H1 (cell line): ENCODE results near the gene SCART1. TPM values are rescaled to one million over a fixed set of nuclear protein-coding genes. Genes with fewer than 3 reads are reported as not detected.
"Not testable (repeated sequence)": the region's sequence is repeated elsewhere in the genome, so short reads cannot be mapped to it uniquely, and the experiment has no call there.

ENCODE experiments used
- CTCF ChIA-PET: fragments of 300-600 bp; sonication (Branson Sonifier 250); formaldehyde crosslinking; loops from one replicate; lab custom pipeline; 2021; ENCODE audit not compliant: partially characterized antibody; lab: Charles Lee
- POLR2A ChIA-PET: fragments of 300-600 bp; sonication (Branson Sonifier 250); formaldehyde crosslinking; loops from one replicate; lab custom pipeline; 2021; ENCODE audit warnings: inconsistent platforms; ENCODE audit not compliant: partially characterized antibody; lab: Charles Lee
- DNase-seq, 2 experiments: peaks; one replicate each; pipeline versions ENCODE4 v3.0.0 to v3.0.0-alpha.2; 2010 to 2022; ENCODE audit warnings: low spot score in 2 of 2, low read depth in 1 of 2, mixed read lengths in 1 of 2
- FAIRE-seq: peaks from 2 replicates; lab custom pipeline; 2011; peaks lifted over from hg19 to GRCh38; lab: Jason Lieb, UNC
- H2AFZ ChIP-seq: 2 replicates; pipeline ENCODE4 v1.8.1; 2012; ENCODE audit warnings: low read length, inconsistent platforms
- H2AK5ac ChIP-seq: 2 replicates; pipeline ENCODE4 v1.6.1; 2013; ENCODE audit warnings: low read depth, low read length
- H2BK120ac ChIP-seq: replicated peaks from 2 replicates; pipeline ENCODE3; 2013; ENCODE audit warnings: low read depth, low read length, inconsistent platforms
- H2BK12ac ChIP-seq: 2 replicates; pipeline ENCODE4 v1.6.1; 2013; ENCODE audit warnings: low read depth, low read length
- H2BK15ac ChIP-seq: 2 replicates; pipeline ENCODE4 v1.6.1; 2013; ENCODE audit warnings: low read length
- H2BK20ac ChIP-seq: 2 replicates; pipeline ENCODE4 v1.6.1; 2013; ENCODE audit warnings: low read length
- H2BK5ac ChIP-seq: 2 replicates; pipeline ENCODE4 v1.6.1; 2013; ENCODE audit warnings: low read depth, low read length
- H3K14ac ChIP-seq: 2 replicates; pipeline ENCODE4 v1.6.1; 2013; ENCODE audit warnings: inconsistent platforms; ENCODE audit not compliant: insufficient read length
- H3K18ac ChIP-seq: 2 replicates; pipeline ENCODE4 v1.6.1; 2013; ENCODE audit warnings: low read length; ENCODE audit errors: extremely low read depth
- H3K23ac ChIP-seq: 2 replicates; pipeline ENCODE4 v1.6.1; 2013; ENCODE audit warnings: inconsistent platforms; ENCODE audit not compliant: insufficient read length
- H3K23me2 ChIP-seq: 2 replicates; pipeline ENCODE4 v1.6.1; 2013; ENCODE audit warnings: low read depth, low read length
- H3K27ac ChIP-seq: 2 replicates; pipeline ENCODE4 v1.6.1; 2011; ENCODE audit warnings: low read depth, low read length, inconsistent platforms
- H3K27me3 ChIP-seq, 4 experiments: replicated peaks in 1 of 4; 1 replicate in 1 of 4; 2 replicates in 3 of 4; pipeline versions ENCODE4 v1.6.1 to v1.8.1; 2011 to 2013; ENCODE audit warnings: low read length in 3 of 4, mild to moderate bottlenecking in 3 of 4, inconsistent platforms in 2 of 4, mixed read lengths in 2 of 4, moderate library complexity in 1 of 4; ENCODE audit not compliant: control insufficient read depth in 3 of 4, insufficient read depth in 3 of 4; ENCODE audit errors: extremely low read depth in 1 of 4
- H3K36me3 ChIP-seq, 4 experiments: 2 replicates each; pipeline versions ENCODE4 v1.6.1 to v1.8.1; 2011 to 2013; ENCODE audit warnings: mild to moderate bottlenecking in 4 of 4, low read length in 3 of 4, moderate library complexity in 2 of 4, control low read depth in 1 of 4, inconsistent platforms in 1 of 4; ENCODE audit not compliant: insufficient read depth in 4 of 4, control insufficient read depth in 2 of 4
- H3K4ac ChIP-seq: replicated peaks from 2 replicates; pipeline ENCODE3; 2013; ENCODE audit warnings: low read length, low read depth, mixed read lengths, inconsistent platforms; ENCODE audit not compliant: insufficient read length
- H3K4me1 ChIP-seq, 4 experiments: replicated peaks in 1 of 4; 1 replicate in 1 of 4; 2 replicates in 3 of 4; pipeline versions ENCODE4 v1.6.1 to v1.8.1; 2011 to 2013; ENCODE audit warnings: low read length in 3 of 4, inconsistent platforms in 2 of 4, mixed read lengths in 1 of 4; ENCODE audit not compliant: insufficient read depth in 4 of 4, control insufficient read depth in 3 of 4
- H3K4me2 ChIP-seq, 2 experiments: 2 replicates each; pipeline versions ENCODE4 v1.6.1 to v1.8.1; 2011 to 2013; ENCODE audit warnings: low read depth in 2 of 2, low read length in 2 of 2, control low read depth in 1 of 2, inconsistent platforms in 1 of 2, mild to moderate bottlenecking in 1 of 2; ENCODE audit not compliant: insufficient read depth in 1 of 2
- H3K4me3 ChIP-seq, 4 experiments: fragments of 200-600, 300-600 bp in 1 of 4; sonication (generic), shearing (Covaris generic), sonication (Bioruptor Twin) in 1 of 4; 2 replicates each; pipeline versions ENCODE4 v1.5.1 to v1.8.1; 2011 to 2016; ENCODE audit warnings: low read length in 4 of 4, low read depth in 3 of 4, control low read depth in 2 of 4, inconsistent platforms in 2 of 4, mild to moderate bottlenecking in 2 of 4, mixed read lengths in 1 of 4, moderate library complexity in 1 of 4; ENCODE audit not compliant: insufficient read depth in 2 of 4; ENCODE audit errors: extremely low read depth in 1 of 4
- H3K56ac ChIP-seq: replicated peaks from 2 replicates; pipeline ENCODE3; 2013; ENCODE audit warnings: low read depth, mild to moderate bottlenecking, mixed read lengths, low read length, inconsistent platforms; ENCODE audit not compliant: insufficient read length
- H3K79me1 ChIP-seq: 2 replicates; pipeline ENCODE4 v1.6.1; 2013; ENCODE audit warnings: low read depth, low read length, control low read depth
- H3K79me2 ChIP-seq, 2 experiments: 2 replicates each; pipeline versions ENCODE4 v1.6.1 to v1.8.1; 2012 to 2013; ENCODE audit warnings: low read length in 2 of 2, mild to moderate bottlenecking in 2 of 2, inconsistent platforms in 1 of 2; ENCODE audit not compliant: insufficient read depth in 2 of 2, control insufficient read depth in 1 of 2
- H3K9ac ChIP-seq, 4 experiments: replicated peaks in 1 of 4; 1 replicate in 1 of 4; 2 replicates in 3 of 4; pipeline versions ENCODE4 v1.6.1 to v1.8.1; 2011 to 2013; ENCODE audit warnings: low read depth in 3 of 4, low read length in 3 of 4, control low read depth in 2 of 4, mild to moderate bottlenecking in 2 of 4, moderate library complexity in 2 of 4, inconsistent platforms in 1 of 4; ENCODE audit errors: extremely low read depth in 1 of 4
- H3K9me3 ChIP-seq, 2 experiments: 2 replicates each; pipeline versions ENCODE4 v1.6.1 to v1.8.1; 2012 to 2013; ENCODE audit warnings: mild to moderate bottlenecking in 2 of 2, moderate library complexity in 2 of 2, control low read depth in 1 of 2, inconsistent platforms in 1 of 2, low read depth in 1 of 2, low read length in 1 of 2, mixed read lengths in 1 of 2; ENCODE audit not compliant: insufficient read depth in 2 of 2
- H4K20me1 ChIP-seq, 2 experiments: replicated peaks in 1 of 2; 2 replicates each; pipeline versions ENCODE3 to v1.8.1; 2011 to 2013; ENCODE audit warnings: inconsistent platforms in 2 of 2, low read length in 2 of 2, mild to moderate bottlenecking in 1 of 2; ENCODE audit not compliant: insufficient read depth in 2 of 2, control insufficient read depth in 1 of 2
- H4K5ac ChIP-seq: 2 replicates; pipeline ENCODE4 v1.6.1; 2013; ENCODE audit warnings: low read length, low read depth, mixed read lengths, inconsistent platforms; ENCODE audit not compliant: insufficient read length
- H4K8ac ChIP-seq: 2 replicates; pipeline ENCODE4 v1.8.0; 2013; ENCODE audit warnings: mild to moderate bottlenecking, moderate library complexity, low read length, inconsistent platforms; ENCODE audit not compliant: insufficient read depth; ENCODE audit errors: extremely low read depth
- H4K91ac ChIP-seq: replicated peaks from 2 replicates; pipeline ENCODE3; 2013; ENCODE audit warnings: low read length, mixed read lengths, inconsistent platforms; ENCODE audit not compliant: insufficient read length
- ATF2 ChIP-seq: IDR thresholded peaks from 2 replicates; pipeline ENCODE4 v1.6.1; 2012; ENCODE audit warnings: low read length, inconsistent platforms
- EGR1 ChIP-seq: IDR thresholded peaks from 2 replicates; pipeline ENCODE4 v1.6.1; 2011; ENCODE audit warnings: low read depth, low read length, borderline replicate concordance
- EP300 ChIP-seq, 2 experiments: IDR thresholded peaks; 1 replicate in 1 of 2; 2 replicates in 1 of 2; pipeline ENCODE4 v1.6.1; 2011 to 2012; ENCODE audit warnings: low read depth in 2 of 2, low read length in 2 of 2, mild to moderate bottlenecking in 2 of 2, borderline replicate concordance in 1 of 2, inconsistent platforms in 1 of 2, moderate library complexity in 1 of 2
- EZH2 ChIP-seq: fragments of 200-600 bp; sonication (generic); IDR thresholded peaks from 2 replicates; pipeline ENCODE4 v1.7.1; 2012; ENCODE audit warnings: low read depth, mild to moderate bottlenecking, moderate library complexity, low read length, inconsistent platforms; ENCODE audit not compliant: severe bottlenecking
- RBBP5 ChIP-seq: IDR thresholded peaks from 2 replicates; pipeline ENCODE4 v1.7.1; 2012; ENCODE audit warnings: low read depth, mild to moderate bottlenecking, inconsistent platforms, low read length, moderate library complexity, borderline replicate concordance
- RFX5 ChIP-seq: IDR thresholded peaks from 2 replicates; pipeline ENCODE4 v1.6.1; 2011; ENCODE audit warnings: low read depth, low read length, improper control_type of control experiment, borderline replicate concordance
- TBP ChIP-seq: IDR thresholded peaks from 2 replicates; pipeline ENCODE4 v1.6.1; 2011; ENCODE audit warnings: low read depth, low read length, improper control_type of control experiment
- WGBS, 2 experiments: shearing (Covaris generic) in 1 of 2; methylation state at CpG; one replicate each; pipeline versions ENCODE4 v1.1.6 to v1.1.7; 2013 to 2015; ENCODE audit warnings: low lambda C conversion rate in 2 of 2, mixed read lengths in 2 of 2, inconsistent platforms in 1 of 2, low coverage in 1 of 2, missing lambda C conversion rate in 1 of 2; ENCODE audit not compliant: insufficient replicate concordance in 2 of 2, insufficient coverage in 1 of 2, insufficient read length in 1 of 2; ENCODE audit errors: extremely low coverage in 1 of 2, missing lambda C conversion rate in 1 of 2; 5-methylcytosine and 5-hydroxymethylcytosine counted together
- polyA plus RNA-seq, 7 experiments: library from polyadenylated mRNA; depleted of rRNA in 3 of 7; stranded (reverse) in 5 of 7; unstranded in 2 of 7; fragments of >200 nt in 5 of 7; fragments of 200-250 nt in 2 of 7; gene quantifications; 1 replicate in 5 of 7; 2 replicates in 1 of 7; 4 replicates in 1 of 7; pipeline versions ENCODE4 v1.2.1 to v1.2.3, GENCODE V29; 2011 to 2013; ENCODE audit warnings: missing spikeins in 2 of 7, mixed read lengths in 2 of 7
- total RNA-seq: library from RNA; stranded (reverse); fragmentation: NEBNext Ultra II Directional; extraction: Animal tissue kit (Norgen Biotek cat#: 25700); gene quantifications from 2 replicates; pipeline ENCODE4 v1.2.1, GENCODE V29; 2021

Gene SCART1
- total and polyA plus RNA-seq, 2 of the 8 experiments (the other 6 are each of a cell fraction or from before 2014, with no cell fraction given) = 0.14 to 0.19 TPM

- no peak for TF ChIP-seq RFX5
- no peak for TF ChIP-seq EGR1
- no peak for TF ChIP-seq RBBP5
- TF ChIP-seq EZH2 = no peak
- no peak for TF ChIP-seq TBP
- TF ChIP-seq ATF2 = no peak
- TF ChIP-seq EP300 (IDR thresholded peaks at IDR 0.05; ENCODE audit: borderline replicate concordance in 1 of 2, low read depth in 2 of 2, low read length in 2 of 2) = no peak
Measured at GRCh38 chr10:133516057-133516456, 62.3 kb downstream of the SCART1 start (continued).

GRCh38 chr10:133518517-133518916 is 64.8 kb downstream of the SCART1 start:
- H3K27me3 ChIP-seq, H2BK12ac ChIP-seq, H3K4me2 ChIP-seq, H3K4me3 ChIP-seq, POLR2A ChIA-PET, H3K4me1 ChIP-seq, H3K27ac ChIP-seq, H4K8ac ChIP-seq, H4K91ac ChIP-seq, H3K56ac ChIP-seq, H3K79me1 ChIP-seq, H3K36me3 ChIP-seq, H4K5ac ChIP-seq, H3K9ac ChIP-seq, H2BK20ac ChIP-seq, H3K4ac ChIP-seq, H3K23ac ChIP-seq, H2BK120ac ChIP-seq, H3K23me2 ChIP-seq, DNase-seq, H2BK15ac ChIP-seq, CTCF ChIA-PET, H4K20me1 ChIP-seq, H3K14ac ChIP-seq, FAIRE-seq, H3K18ac ChIP-seq, H2BK5ac ChIP-seq, H3K79me2 ChIP-seq, H2AK5ac ChIP-seq, H2AFZ ChIP-seq: not testable (repeated sequence)
- peaks cover 34 to 44% of the 10 kb centered on the region in 2 experiments for H3K9me3 ChIP-seq
- WGBS, 2 experiments = 82% methylated on average over 5 of the region's 5 CpGs; no CpG with 5 or more reads in 1 of the 2 experiments
